ENCODE data around the gene ODAD4. TPM values are rescaled to one million over a fixed set of nuclear protein-coding genes. Genes with fewer than 3 reads are reported as not detected.

ODAD4 gene
- total RNA-seq, 1 experiment from 2014 or later = 0.69 TPM

GRCh38 chr17:41982026-41982760 lies 51.8 kb downstream of the ODAD4 start:
- TF ChIP-seq TCF7L2 (IDR thresholded peaks at IDR 0.05; ENCODE audit: low read depth, low read length) = no peak
- no peak for TF ChIP-seq SIN3A (IDR thresholded peaks at IDR 0.05; ENCODE audit: borderline replicate concordance, insufficient read depth, low read depth, low read length)
- no peak for TF ChIP-seq REST (IDR thresholded peaks at IDR 0.05; ENCODE audit: insufficient read depth in 1 of 2, low read depth in 2 of 2, low read length in 1 of 2)
- TF ChIP-seq CTCF (IDR thresholded peaks at IDR 0.05) = no peak
- no peak for TF ChIP-seq POLR2AphosphoS5 (IDR thresholded peaks at IDR 0.05; ENCODE audit: low read depth, low read length)
- H3K27ac ChIP-seq (ENCODE audit: low read length) = no peak overlapping the region
- no TSS peak for BruUV-seq (replicated peaks)
- ATAC-seq = no peak
- H3K9me3 ChIP-seq (ENCODE audit: control insufficient read depth, insufficient read depth, low read depth, low read length) = no peaks in the 10 kb centered on the region
- in situ Hi-C loops (cut with HindIII; ENCODE audit: low pct_unique_long_range_greater_than_20kb, low sequenced_read_pairs) = no loop called here
- H3K4me3 ChIP-seq (ENCODE audit: low read depth in 2 of 2, low read length in 2 of 2) = no peak overlapping the region
- H3K27me3 ChIP-seq (ENCODE audit: control insufficient read depth, insufficient read depth, low read length) = no peaks in the 10 kb centered on the region
- intact Hi-C loops (cut with micrococcal nuclease; ENCODE audit: unreplicated experiment) = no loop called here
- ChIA-PET POLR2A (interaction anchor here (0.7 kb wide), 1 partner anchor 9 kb away, joined by 3 read pairs; no protein-coding TSS in a partner anchor), CTCF (no interaction called here)
- H3K4me1 ChIP-seq (ENCODE audit: control insufficient read depth, insufficient read depth, low read length) = no peaks in the 10 kb centered on the region
- no peak for DNase-seq (ENCODE audit: low read depth, low spot score)
- H3K36me3 ChIP-seq (ENCODE audit: control insufficient read depth, insufficient read depth, low read length) = peaks cover 9% of the 10 kb centered on the region

GRCh38 chr17:41984454-41984853 lies 54.0 kb downstream of the ODAD4 start:
- no peak for ATAC-seq
- no peaks in the 10 kb centered on the region for H3K27me3 ChIP-seq (ENCODE audit: control insufficient read depth, insufficient read depth, low read length)
- no peak for DNase-seq (ENCODE audit: low read depth, low spot score)
- no peaks in the 10 kb centered on the region for H3K4me1 ChIP-seq (ENCODE audit: control insufficient read depth, insufficient read depth, low read length)
- no peak for TF ChIP-seq SIN3A (IDR thresholded peaks at IDR 0.05; ENCODE audit: borderline replicate concordance, insufficient read depth, low read depth, low read length)
- TF ChIP-seq REST (IDR thresholded peaks at IDR 0.05; ENCODE audit: insufficient read depth in 1 of 2, low read depth in 2 of 2, low read length in 1 of 2) = no peak
- no peak for TF ChIP-seq TCF7L2 (IDR thresholded peaks at IDR 0.05; ENCODE audit: low read depth, low read length)
- TF ChIP-seq CTCF (IDR thresholded peaks at IDR 0.05) = no peak
- TF ChIP-seq POLR2AphosphoS5 (IDR thresholded peaks at IDR 0.05; ENCODE audit: low read depth, low read length) = no peak
- no TSS peak for BruUV-seq (replicated peaks)
- in situ Hi-C loops (cut with HindIII; ENCODE audit: low pct_unique_long_range_greater_than_20kb, low sequenced_read_pairs) (no loop called here), intact Hi-C loops (cut with micrococcal nuclease; ENCODE audit: unreplicated experiment) (no loop called here)
- no peak overlapping the region for H3K4me3 ChIP-seq (ENCODE audit: low read depth in 2 of 2, low read length in 2 of 2)
- H3K27ac ChIP-seq (ENCODE audit: low read length) = no peak overlapping the region
- ChIA-PET CTCF (interaction anchor here (0.5 kb wide), 1 partner anchor 46 kb away, joined by 7 read pairs; no protein-coding TSS in a partner anchor), POLR2A (no interaction called here)
- H3K36me3 ChIP-seq (ENCODE audit: control insufficient read depth, insufficient read depth, low read length) = peaks cover 12% of the 10 kb centered on the region
- no peaks in the 10 kb centered on the region for H3K9me3 ChIP-seq (ENCODE audit: control insufficient read depth, insufficient read depth, low read depth, low read length)

Data from Panc1 (cell line).